GM19240 (cell line): ENCODE data around the gene KCNAB2.

Experiments used
- DNase-seq: peaks from one replicate; pipeline ENCODE4 v3.0.0; 2011; ENCODE audit warnings: low spot score; ENCODE audit not compliant: insufficient read length

Gene KCNAB2

DNA sequence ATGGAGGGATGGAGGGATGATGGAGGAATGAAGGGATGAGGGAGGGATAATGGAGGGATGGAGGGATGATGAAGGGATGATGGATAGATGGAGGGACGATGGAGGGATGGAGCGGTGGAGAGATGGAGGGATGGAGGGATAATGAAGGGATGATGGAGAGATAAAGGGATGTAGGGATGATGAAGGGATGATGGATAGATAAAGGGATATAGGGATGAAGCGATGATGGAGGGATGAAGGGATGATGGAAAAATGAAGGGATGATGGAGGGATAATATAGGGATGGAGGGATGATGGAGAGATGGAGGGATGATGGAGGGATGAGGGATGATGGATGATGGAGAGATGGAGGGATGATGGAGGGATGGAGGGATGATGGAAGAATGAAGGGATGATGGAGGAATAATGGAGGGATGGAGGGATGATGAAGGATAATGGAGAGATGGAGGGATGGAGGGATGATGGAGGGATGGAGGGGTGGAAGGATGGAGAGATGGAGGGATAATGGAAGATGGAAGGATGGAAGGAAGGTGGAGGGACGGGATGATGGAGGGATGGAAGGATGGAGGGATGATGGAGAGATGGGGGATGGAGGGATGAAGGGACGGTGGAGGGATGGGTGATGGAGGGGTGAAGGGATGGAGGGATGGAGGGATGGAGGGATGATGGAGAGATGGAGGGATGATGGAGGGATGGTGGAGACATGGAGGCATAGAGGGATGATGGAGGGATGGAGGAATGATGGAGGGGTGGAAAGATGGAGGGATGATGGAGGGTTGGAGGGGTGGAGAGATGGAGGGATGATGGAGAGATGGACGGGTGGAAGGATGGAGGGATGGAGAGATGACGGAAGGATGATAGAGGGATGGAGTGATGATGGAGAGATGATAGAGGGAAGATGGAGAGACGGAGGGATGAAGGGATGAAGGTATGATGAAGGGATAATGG is 62.0 kb downstream of the KCNAB2 start:
- DNase-seq = no peak

GRCh38 chr1:6108476-6108875 is 62.8 kb downstream of the KCNAB2 start:
- no peak for DNase-seq

DNA sequence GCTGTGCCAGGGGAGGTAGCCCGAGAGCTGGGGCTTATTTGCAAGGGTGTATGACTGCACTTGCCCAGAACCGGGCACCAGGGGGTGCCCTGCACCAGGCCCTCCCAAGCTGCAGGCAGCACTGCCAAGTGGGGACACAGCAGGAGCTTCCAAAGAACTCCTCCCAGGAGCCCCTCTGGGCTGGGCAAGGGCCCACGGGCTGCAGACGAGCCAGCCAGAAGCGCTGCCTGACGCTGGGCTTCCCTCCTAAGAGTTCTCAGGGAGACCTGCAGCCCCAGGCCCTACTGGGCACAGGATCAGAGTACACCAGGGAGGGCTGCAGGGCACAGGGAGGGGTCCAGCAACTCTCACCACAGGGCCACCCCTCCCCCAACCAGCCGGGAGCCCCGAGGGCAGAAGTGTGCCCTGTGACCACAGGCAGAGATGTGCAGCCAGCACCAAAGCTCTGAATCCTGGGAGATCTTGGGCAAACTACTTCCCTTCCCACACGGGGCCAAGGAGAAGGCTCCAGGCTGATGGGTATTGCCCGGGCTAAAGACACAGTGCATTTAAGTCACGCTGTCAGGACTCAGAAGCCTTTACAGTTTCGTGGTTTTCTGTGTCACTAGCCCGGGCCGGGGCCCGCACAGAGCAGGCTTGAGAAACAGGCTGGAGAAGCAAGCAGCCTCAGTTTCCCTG is 63.4 kb downstream of the KCNAB2 start:
- peak; percentile 58 for DNase-seq

- no peak for DNase-seq
These were observed 64.0 kb downstream of the KCNAB2 start for GRCh38 chr1:6109688-6110087.

- no peak for DNase-seq
These were observed 64.6 kb downstream of the KCNAB2 start for GRCh38 chr1:6110326-6110725.

DNA sequence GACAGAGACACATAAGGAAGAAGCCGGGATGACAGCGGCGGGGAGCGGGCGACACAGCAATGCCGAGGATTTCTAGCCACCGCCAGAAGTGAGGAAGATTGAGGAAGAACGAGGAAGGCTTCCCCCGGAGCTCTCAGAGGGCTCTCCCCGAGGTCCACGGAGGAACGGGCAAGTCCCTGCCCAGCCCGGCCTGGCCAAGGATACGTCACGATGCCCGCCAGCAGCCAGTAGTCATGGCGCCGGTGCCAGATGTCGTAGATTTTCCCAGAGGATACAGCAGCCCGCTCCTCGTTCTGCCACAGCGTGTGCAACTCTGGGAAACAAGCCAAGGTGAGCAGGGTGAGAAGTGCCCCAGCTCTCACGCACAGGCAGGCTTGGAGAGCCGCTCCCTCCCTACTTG is 65.9 kb downstream of the KCNAB2 start:
- no peak for DNase-seq

DNA sequence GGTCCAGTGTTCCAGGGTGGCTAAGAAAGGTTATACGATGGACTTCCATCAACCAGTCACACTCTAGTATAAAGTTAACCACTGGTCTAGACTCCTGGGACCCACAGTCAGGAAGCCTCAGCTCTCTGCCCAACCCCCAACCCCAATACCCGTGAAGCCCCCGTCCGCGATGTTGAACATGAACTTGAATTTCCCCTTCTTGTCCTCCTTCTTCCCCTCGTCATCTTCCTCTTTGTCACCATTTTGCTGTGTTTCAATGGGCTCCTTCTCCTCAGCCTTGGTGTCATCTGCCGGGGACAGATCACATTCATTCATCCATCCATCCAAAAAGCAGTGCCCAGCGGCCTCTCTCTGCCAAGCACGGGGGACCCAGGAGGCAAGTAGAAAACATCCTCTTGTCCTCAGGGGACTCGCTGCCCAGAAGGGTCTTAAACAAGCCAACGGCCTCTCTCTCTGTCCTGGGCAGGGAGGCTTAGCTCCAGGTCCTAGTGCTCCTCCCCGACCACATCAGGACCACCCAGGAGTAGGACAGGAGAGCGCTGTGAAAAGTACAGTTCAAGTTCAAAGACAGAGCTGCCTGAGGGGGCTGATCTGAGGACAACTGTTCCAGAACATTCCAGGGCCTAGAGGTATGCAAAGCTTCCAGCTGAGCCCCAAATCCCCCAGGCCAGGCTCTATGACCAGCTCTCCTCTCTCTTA is 66.5 kb downstream of the KCNAB2 start:
- no peak for DNase-seq

DNA sequence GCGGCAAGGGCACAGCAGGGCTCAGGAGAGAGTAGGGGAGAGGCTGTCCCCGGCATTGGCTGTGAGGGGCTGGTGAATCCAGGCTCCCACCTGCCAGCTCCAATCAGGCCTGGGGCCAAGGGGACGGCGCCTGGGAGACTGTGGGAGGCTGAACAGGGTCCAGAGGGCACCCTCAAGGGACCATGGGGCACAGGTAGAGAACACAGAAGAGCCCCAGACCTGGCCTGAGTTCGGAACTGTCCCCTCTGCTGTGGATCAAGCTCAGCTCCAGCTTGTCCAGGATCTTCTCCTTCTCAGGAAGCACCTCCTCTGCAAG is 67.0 kb downstream of the KCNAB2 start:
- no peak for DNase-seq

GRCh38 chr1:6113116-6113515 is 67.4 kb downstream of the KCNAB2 start:
- no peak for DNase-seq

- no peak for DNase-seq
These were observed 68.1 kb downstream of the KCNAB2 start for GRCh38 chr1:6113745-6114144.

- no peak for DNase-seq
These were observed 70.4 kb downstream of the KCNAB2 start for GRCh38 chr1:6116137-6116536.

- DNase-seq = no peak
These were observed 71.4 kb downstream of the KCNAB2 start for GRCh38 chr1:6117064-6117463.

GRCh38 chr1:6117624-6118023 is 71.9 kb downstream of the KCNAB2 start:
- DNase-seq = no peak

- DNase-seq = no peak
These were observed 72.7 kb downstream of the KCNAB2 start for GRCh38 chr1:6118415-6118814.

- no peak for DNase-seq
These were observed 75.3 kb downstream of the KCNAB2 start for GRCh38 chr1:6121021-6121421.

DNA sequence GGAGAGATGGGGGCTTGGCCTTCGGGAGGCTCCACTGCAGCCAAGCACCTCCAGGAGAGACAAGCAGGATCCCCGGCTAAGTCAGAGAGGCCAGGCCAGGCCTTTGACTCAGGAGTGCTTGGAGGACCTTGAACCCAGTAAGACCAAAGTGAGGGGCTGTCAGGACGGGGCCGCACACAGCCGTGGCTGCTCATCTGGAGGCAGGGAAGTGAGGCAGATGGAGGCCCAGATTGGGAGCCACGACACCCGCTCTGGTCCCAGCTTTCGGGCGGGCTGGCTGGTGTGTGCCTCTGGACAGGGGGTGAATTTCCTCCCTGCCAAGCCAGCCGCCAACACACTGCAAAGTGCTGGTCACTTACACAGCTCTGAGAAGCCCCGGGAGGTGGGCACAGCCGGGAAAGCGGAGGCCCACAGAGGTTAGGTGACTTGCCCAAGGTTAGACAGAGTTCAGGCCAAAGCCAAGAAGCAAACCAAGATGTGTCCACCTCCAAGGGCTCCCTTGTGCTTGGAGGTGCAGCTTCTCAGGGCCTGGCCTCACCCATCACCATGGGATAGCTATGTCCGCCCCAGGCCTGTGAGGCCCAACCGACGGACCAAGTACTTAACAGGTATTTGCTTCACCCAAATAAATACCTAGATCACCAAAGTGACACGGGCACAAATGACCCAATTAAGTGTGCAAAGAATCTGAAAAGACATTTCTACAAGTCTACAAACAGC is 76.1 kb downstream of the KCNAB2 start:
- no peak for DNase-seq

- no peak for DNase-seq
These were observed 77.4 kb downstream of the KCNAB2 start for GRCh38 chr1:6123083-6123482.

- no peak for DNase-seq
These were observed 78.1 kb downstream of the KCNAB2 start for GRCh38 chr1:6123816-6124215.

DNA sequence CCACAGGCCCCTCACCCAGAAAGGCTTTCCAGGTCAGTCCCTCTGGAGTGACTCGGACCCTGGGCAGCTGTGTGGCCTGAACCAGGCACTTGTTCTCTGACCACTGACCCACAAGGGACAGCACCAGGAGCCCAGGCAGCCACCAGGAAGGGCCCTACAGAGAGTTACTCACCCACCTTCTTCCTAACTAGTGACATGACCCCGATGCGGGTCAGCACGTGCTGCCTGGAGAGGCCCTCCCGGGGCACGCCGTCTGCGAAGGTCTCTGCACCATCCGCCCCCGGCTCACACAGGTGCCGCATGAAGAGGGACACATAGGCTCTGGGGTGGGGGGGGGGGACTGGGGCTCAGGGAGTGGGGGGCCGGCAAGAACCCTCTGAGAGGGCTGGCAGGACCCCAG is 78.7 kb downstream of the KCNAB2 start:
- DNase-seq = no peak

- no peak for DNase-seq
These were observed 79.2 kb downstream of the KCNAB2 start for GRCh38 chr1:6124746-6125365.

- DNase-seq = no peak
These were observed 79.7 kb downstream of the KCNAB2 start for GRCh38 chr1:6125366-6125765.
